ENCODE data around the gene ARL6IP1.

The ARL6IP1 gene

GRCh38 chr16:18801145-18801972 lies at the start of gene ARL6IP1:
TSS of gene ARL6IP1 (minus strand) at chr16:18801549. CDS start at chr16:18801466, 83 bp downstream.
- peak; percentile 99 for DNase-seq (ENCODE audit: low read depth)

DNA sequence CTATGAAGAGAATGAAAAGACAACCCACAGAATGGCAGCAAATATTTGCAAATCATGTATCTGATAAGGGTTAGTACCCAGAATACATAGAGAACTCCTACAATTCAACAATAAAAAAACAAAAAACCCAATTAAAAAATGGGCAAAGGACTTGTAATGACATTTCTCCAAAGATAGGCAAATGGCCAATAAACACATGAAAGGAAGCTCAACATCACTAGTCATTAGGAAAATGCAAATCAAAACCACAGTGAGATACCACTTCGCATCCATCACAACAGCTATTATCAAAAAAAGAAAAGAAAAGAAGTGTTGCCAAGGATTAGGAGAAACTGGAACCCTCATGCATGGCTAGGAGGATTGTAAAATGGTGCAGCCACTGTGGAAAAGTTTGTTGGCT lies 45.1 kb upstream of the ARL6IP1 start:
- no peak for DNase-seq (ENCODE audit: low read depth)

GRCh38 chr16:18842565-18842964 lies 41.2 kb upstream of the ARL6IP1 start:
- DNase-seq (ENCODE audit: low read depth): no peak

DNA sequence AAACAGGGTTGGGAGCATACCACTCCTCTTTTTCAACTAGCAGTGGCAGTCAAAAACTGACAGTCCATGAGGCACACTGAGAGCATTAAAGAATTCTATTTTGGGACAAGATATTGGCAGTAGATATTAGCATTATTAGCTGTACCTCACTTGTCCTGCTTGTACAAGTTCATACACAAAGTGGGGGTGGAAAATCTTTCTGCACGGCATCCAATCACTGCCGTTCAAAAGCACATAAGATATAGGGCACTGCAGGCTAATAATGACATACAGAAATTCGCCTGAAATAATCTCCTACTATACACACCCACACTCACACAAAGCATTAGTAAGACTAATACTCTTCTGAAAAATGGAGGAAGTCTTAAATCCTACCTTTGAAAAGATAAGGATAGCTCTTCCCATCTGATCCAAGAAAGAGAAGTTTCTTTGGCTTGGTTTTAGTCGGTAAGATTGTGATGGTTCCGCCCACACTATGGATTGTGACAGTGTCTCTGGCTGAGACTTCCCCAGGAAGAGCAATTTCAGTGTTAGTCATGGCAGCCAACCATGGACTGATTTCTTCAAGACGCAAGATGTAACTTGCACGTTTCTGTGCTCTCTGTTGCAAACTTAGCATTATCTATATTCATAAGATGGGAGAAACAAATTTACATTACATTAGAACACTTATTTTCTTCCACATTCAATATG lies 40.6 kb upstream of the ARL6IP1 start:
- DNase-seq (ENCODE audit: low read depth): no peak

DNA sequence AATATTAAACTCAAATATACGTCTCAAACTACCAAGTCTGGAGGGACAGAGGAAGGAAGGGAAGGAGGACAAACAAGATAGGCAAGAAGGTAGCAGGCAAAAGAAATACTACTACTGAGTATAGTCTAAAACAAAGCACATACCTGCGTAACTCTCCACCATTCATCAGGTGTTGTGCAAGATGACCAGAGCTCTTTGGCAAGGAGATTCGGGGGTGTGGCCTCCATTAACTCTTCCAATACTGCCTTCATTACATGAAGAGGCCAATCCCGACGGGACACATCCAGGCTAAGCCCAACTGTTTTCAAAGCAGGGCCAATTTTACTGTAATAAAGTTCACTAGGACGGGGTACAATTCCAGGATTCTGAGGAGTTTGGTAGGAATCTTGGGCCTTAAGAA lies 38.2 kb upstream of the ARL6IP1 start:
- DNase-seq (ENCODE audit: low read depth): no peak

GRCh38 chr16:18836702-18837101 lies 35.4 kb upstream of the ARL6IP1 start:
- no peak for DNase-seq (ENCODE audit: low read depth)

- no peak for DNase-seq (ENCODE audit: low read depth)
Measured at GRCh38 chr16:18834864-18835263, 33.5 kb upstream of the ARL6IP1 start.

DNA sequence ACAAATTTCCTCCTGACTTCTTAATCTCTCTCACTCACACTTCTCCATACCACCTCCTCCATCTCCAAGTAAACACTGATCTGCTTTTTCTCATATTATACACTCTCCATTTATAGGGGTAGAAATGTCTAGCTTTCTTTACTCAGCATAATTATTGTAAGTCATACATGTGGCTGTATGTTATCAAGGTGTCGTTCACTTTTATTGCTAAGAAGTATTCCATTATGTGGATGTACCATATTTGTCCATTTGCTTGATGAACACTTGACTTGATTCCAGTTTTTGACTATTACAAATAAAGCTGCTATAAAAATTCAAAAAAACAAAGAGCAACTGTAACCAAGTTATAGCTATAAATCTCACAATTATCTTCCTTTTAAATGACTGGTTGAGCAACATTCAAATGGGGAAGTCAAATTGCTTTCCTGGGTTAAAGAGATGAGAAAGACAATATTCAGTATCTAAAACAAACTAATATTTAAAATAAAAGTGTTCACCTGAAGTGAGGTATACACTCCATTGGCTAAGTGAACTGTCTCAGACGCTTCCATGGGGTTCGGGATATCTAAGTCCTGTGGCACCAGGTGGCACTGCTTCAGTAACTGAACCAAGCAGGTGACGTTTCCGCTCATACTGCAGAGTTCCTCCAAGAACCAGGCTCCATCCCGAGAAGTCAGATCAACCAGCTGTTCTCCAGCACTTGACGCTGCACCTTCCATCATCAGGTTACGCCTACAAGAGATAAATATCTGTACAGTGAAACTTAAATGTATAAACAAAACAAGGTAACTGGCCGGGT lies 32.6 kb upstream of the ARL6IP1 start:
- no peak for DNase-seq (ENCODE audit: low read depth)

GRCh38 chr16:18832613-18833012 lies 31.3 kb upstream of the ARL6IP1 start:
- DNase-seq (ENCODE audit: low read depth): no peak

- DNase-seq (ENCODE audit: low read depth): no peak
Measured at GRCh38 chr16:18832006-18832405, 30.7 kb upstream of the ARL6IP1 start.

GRCh38 chr16:18829251-18829650 lies 27.9 kb upstream of the ARL6IP1 start:
- no peak for DNase-seq (ENCODE audit: low read depth)

DNA sequence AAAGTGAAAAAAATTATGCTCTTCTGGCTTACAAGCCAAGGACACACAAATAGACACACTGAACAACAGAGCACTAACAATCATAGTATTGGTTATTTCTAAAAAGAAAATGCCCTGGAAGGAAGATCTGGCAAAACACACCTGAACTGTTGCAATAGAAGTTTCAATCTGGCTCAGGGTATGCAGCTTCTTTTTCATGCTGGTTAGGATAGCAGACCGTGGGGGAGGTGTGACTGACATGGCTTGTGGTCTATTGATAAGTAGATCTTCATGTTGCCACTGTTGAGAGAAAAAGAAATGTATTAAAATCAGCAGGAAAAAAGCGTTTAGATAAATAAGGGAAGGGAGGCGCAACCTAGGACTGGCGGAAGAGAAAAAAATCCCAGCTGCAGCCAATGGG lies 26.5 kb upstream of the ARL6IP1 start:
- DNase-seq (ENCODE audit: low read depth): no peak

DNA sequence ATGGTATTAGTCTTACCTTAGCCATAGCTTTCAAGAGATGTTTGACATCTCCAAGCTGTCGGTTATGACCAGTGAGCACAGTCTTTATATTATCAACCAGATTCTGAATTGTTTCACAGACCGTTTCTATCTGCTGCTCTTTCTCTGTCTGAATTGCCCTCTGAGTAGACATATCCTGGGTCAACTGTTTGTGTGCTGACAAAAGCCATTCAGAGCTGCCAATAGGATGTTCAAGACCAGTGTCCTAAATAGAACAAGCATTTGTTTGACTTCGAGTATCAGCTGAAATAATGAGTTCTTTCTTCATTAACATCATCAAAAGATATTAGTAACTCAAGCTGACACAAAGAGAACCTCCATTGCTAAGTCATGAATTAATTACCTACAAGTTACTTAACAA lies 14.9 kb upstream of the ARL6IP1 start:
- DNase-seq (ENCODE audit: low read depth): no peak

DNA sequence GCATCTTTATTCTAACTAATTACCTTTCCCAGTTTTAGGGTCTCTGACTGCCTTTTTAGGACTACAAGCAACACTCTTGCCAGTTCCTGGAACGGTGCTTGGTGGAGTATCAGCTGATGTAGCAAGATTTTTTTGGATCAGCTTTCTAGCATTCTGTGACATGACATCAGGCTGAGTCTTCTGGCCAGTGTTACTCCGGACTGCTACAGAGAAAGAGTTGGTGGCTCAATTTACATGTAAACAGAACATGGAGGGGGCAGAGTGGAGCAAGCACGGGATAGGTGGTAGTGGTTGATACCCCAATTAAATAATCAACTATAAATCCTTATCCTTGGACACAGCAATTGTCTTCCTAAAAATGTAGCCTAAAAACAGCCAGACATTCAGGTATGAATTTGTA lies 10.6 kb upstream of the ARL6IP1 start:
- DNase-seq (ENCODE audit: low read depth): no peak

- DNase-seq (ENCODE audit: low read depth): no peak
Measured at GRCh38 chr16:18809165-18809564, 7.8 kb upstream of the ARL6IP1 start.

GRCh38 chr16:18805257-18805773 lies 4.0 kb upstream of the ARL6IP1 start:
- no peak for DNase-seq (ENCODE audit: low read depth)

DNA sequence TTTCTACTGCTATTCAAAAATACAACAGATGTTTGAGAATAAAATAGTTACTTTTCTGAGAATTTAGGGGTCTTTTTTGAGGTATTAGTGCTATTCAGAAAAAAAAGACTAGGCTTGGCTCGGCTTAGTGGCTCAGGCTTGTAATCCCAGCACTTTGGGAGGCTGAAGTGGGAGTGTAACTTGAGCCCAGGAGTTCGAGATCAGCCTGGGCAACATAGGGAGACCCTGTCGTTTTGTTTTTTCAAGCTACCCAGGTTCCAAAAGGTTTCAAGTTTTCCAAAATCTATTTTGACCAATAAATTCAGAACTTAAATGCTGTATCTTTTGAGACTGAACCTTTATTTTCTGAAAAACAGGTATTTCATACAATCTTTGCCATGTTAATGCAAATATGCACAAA lies 3.2 kb upstream of the ARL6IP1 start:
- no peak for DNase-seq (ENCODE audit: low read depth)

- DNase-seq (ENCODE audit: low read depth): peak; percentile 19
Measured at GRCh38 chr16:18803569-18804462, 2.5 kb upstream of the ARL6IP1 start.

DNA sequence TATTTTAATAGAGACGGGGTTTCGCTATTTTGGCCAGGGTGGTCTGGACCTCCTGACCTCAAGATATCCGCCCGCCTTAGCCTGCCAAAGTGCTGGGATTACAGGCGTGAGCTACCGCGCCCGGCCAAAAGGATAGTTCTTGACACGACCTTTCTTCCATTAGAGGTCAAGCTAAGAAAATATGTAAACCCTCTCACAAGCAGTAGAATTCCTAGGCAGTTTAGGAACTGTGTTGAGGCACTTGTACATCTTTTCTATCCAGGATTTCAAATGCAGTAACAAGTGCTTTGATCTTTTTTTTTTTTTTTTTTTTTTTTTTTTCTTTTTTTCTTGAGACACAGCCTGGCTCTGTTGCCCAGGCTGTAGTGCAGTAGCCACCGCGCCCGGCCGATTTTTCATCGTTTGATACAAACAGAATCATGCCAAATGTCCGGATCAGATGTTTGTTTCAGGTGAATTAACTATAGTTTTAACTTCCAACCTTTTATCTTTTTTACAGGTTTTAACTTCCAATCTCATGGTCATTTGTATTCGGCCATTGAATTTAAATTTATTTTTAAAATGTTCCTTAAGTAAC lies 1.5 kb upstream of the ARL6IP1 start:
- DNase-seq (ENCODE audit: low read depth): no peak

- DNase-seq (ENCODE audit: low read depth): no peak
Measured at GRCh38 chr16:18800775-18801144, 589 bp downstream of the ARL6IP1 start.

DNA sequence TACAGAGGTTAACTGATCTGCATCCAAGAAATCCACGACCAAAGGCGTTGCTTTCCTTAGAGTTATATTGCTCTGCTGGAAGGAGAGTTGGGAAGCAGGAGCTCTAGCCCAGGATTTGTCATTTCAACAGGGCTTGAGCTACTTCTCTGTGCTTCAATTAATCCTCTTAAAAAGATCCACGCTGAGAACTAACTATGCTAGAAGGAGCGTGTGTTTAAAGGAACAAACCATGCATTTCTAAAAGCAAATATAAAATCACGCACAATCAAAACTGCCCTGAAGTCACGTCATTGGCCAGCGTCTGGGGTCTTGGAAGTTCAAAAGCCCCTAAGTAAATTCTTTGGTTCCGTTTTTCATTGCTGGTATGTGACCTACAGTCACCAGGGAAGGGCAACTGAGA lies 1.1 kb downstream of the ARL6IP1 start:
- no peak for DNase-seq (ENCODE audit: low read depth)
